Adrenal gland (tissue), 12 donors: Measurements from ENCODE around the gene GPRIN3. TPM values are rescaled to one million over a fixed set of nuclear protein-coding genes. Genes with fewer than 3 reads are reported as not detected.
A peak's percentile ranks its signal among the peaks of the same experiment; 100 is the strongest.

ENCODE experiments used
- DNase-seq, 7 donors: peaks; one replicate each; pipeline ENCODE4 v3.0.0-alpha.2; 2019 to 2020
- H3K27ac ChIP-seq, 5 donors: fragments of 200-600 bp; sonication (generic) in 4 of 5; 1 replicate in 3 of 5; 2 replicates in 2 of 5; pipeline versions ENCODE4 v1.5.1 to v1.8.0; 2016 to 2020; ENCODE audit warnings: mild to moderate bottlenecking in 1 of 5
- H3K27me3 ChIP-seq: fragments of 200-600 bp; 2 replicates; pipeline ENCODE4 v1.8.0; 2021
- H3K36me3 ChIP-seq, 2 donors: fragments of 200-600 bp; replicated peaks in 1 of 2; 1 replicate in 1 of 2; 2 replicates in 1 of 2; pipeline versions ENCODE4 v1.5.1 to v1.8.0; 2018 to 2022
- H3K4me1 ChIP-seq, 2 donors: fragments of 200-600 bp; replicated peaks in 1 of 2; 1 replicate in 1 of 2; 2 replicates in 1 of 2; pipeline versions ENCODE4 v1.5.1 to v1.8.0; 2018 to 2021
- H3K4me3 ChIP-seq, 4 donors: fragments of 200-600 bp; sonication (generic) in 3 of 4; one replicate each; pipeline ENCODE4 v1.5.1; 2016 to 2018
- H3K9me3 ChIP-seq, 3 donors: fragments of 200-600 bp; sonication (generic) in 1 of 3; replicated peaks in 1 of 3; 1 replicate in 2 of 3; 2 replicates in 1 of 3; pipeline versions ENCODE4 v1.5.1 to v1.8.0; 2016 to 2021
- CTCF ChIP-seq, 6 experiments: fragments of 450-650 bp in 4 of 6; fragments of 200-600 bp in 2 of 6; sonication (generic) in 1 of 6; IDR thresholded peaks; 1 replicate in 5 of 6; 2 replicates in 1 of 6; pipeline versions ENCODE4 v1.5.1 to v1.8.0; 2016 to 2021; ENCODE audit warnings: antibody characterized with exemption in 6 of 6, mild to moderate bottlenecking in 2 of 6, moderate library complexity in 1 of 6
- POLR2A ChIP-seq, 2 donors: fragments of 450-650 bp; IDR thresholded peaks; one replicate each; pipeline ENCODE4 v1.6.1; 2017; ENCODE audit warnings: antibody characterized with exemption in 2 of 2, mild to moderate bottlenecking in 2 of 2, moderate library complexity in 1 of 2
- WGBS, 4 donors: extraction: QIAGEN DNeasy Blood & Tissue Kit in 2 of 4; methylation state at CpG; one replicate each; pipeline versions ENCODE4 v1.1.5 to v1.1.7; 2013 to 2017; 5-methylcytosine and 5-hydroxymethylcytosine counted together
- intact Hi-C, 2 donors: fragments of 100-400 bp; cut with DNase I; formaldehyde crosslinking; loops; one replicate each; pipeline versions ENCODE4 v1.14.1 to v1.15.0; 2022 to 2023
- polyA plus RNA-seq, 3 donors: library from polyadenylated mRNA; stranded (reverse); fragments of 200-250 nt in 2 of 3; fragments of 350-450 nt in 1 of 3; fragmentation: Illumina TruSeq in 1 of 3; extraction: RNeasy Lipid Tissue Mini Kit (QIAGEN cat#74804) in 1 of 3; gene quantifications; one replicate each; pipeline ENCODE4 v1.2.3, GENCODE V29; 2013 to 2014
- total RNA-seq, 9 donors: library from RNA; depleted of rRNA in 4 of 9; stranded (reverse); fragments of >200 nt in 4 of 9; fragments of 120-200 nt in 1 of 9; fragmentation: NEBNext Ultra II Directional in 1 of 9; extraction: Animal tissue kit (Norgen Biotek cat#: 25700) in 1 of 9; gene quantifications; one replicate each; pipeline versions ENCODE4 v1.1.0 to v1.2.4, GENCODE V29; 2013 to 2023
- donor health status: healthy with polysubstance abuse.
- donor health status: Bipolar disorder and iron deficiency.
- donor health status: DM: yes; HTN: yes; CAD: no.
- donor health status: DM: no; HTN: no; CAD: no.
- donor health status: DM: no; HTN: no; CAD: no.
- donor health status: DM: yes; HTN: yes; CAD: no.

Gene GPRIN3
- total and polyA plus RNA-seq, 12 donors = 0.47 to 4.6 (median 2.2) TPM

GRCh38 chr4:89334311-89334710 is 26.7 kb upstream of the GPRIN3 start:
- H3K4me3 ChIP-seq = no peak overlapping the region
- peak overlapping the region in 1 of 5 donors; percentile 13 for H3K27ac ChIP-seq
- no peaks in the 10 kb centered on the region for H3K9me3 ChIP-seq
- no peaks in the 10 kb centered on the region for H3K36me3 ChIP-seq
- no peaks in the 10 kb centered on the region for H3K27me3 ChIP-seq
- DNase-seq = no peak
- H3K4me1 ChIP-seq = no peaks in the 10 kb centered on the region
- intact Hi-C loops = no loop called here
- TF ChIP-seq CTCF (IDR thresholded peaks at IDR 0.05) (no peak), POLR2A (IDR thresholded peaks at IDR 0.05) (no peak)

- no peaks in the 10 kb centered on the region for H3K27me3 ChIP-seq
Observed at GRCh38 chr4:89331686-89332544, 24.3 kb upstream of the GPRIN3 start.

GRCh38 chr4:89331197-89331596 is 23.6 kb upstream of the GPRIN3 start:
- H3K4me3 ChIP-seq = no peak overlapping the region
- intact Hi-C loops = no loop called here
- no peaks in the 10 kb centered on the region for H3K36me3 ChIP-seq
- DNase-seq = no peak
- H3K27me3 ChIP-seq = no peaks in the 10 kb centered on the region
- H3K27ac ChIP-seq = peak overlapping the region in 2 of 5 donors; percentile 8 to 28
- no peaks in the 10 kb centered on the region for H3K9me3 ChIP-seq
- no peaks in the 10 kb centered on the region for H3K4me1 ChIP-seq
- WGBS, 4 donors = 60 to 76% (median 69%) methylated on average over 2 of the region's 2 CpGs
- TF ChIP-seq POLR2A (IDR thresholded peaks at IDR 0.05) (no peak), CTCF (IDR thresholded peaks at IDR 0.05) (no peak)

More at GRCh38 chr4:89331686-89332544, 24.3 kb upstream of the GPRIN3 start:
- no peak overlapping the region for H3K4me3 ChIP-seq
- 65 to 79% (median 73%) methylated on average over 5 of the region's 5 CpGs for WGBS, 4 donors
- no peaks in the 10 kb centered on the region for H3K4me1 ChIP-seq
- intact Hi-C loops = no loop called here
- no peaks in the 10 kb centered on the region for H3K9me3 ChIP-seq
- DNase-seq = peak in 1 of 7 donors; percentile 12
- no peaks in the 10 kb centered on the region for H3K36me3 ChIP-seq
- peak overlapping the region in 2 of 5 donors; percentile 28 to 59 for H3K27ac ChIP-seq
- TF ChIP-seq POLR2A (IDR thresholded peaks at IDR 0.05) (no peak), CTCF (IDR thresholded peaks at IDR 0.05) (no peak)

- H3K4me1 ChIP-seq = no peaks in the 10 kb centered on the region
- H3K27me3 ChIP-seq = no peaks in the 10 kb centered on the region
- H3K27ac ChIP-seq = no peak overlapping the region
- H3K4me3 ChIP-seq = no peak overlapping the region
- no peak for DNase-seq
- 55 to 78% (median 73%) methylated on average over 1 of the region's 1 CpG for WGBS, 4 donors
- no peaks in the 10 kb centered on the region for H3K36me3 ChIP-seq
- intact Hi-C loops = no loop called here
- H3K9me3 ChIP-seq = no peaks in the 10 kb centered on the region
- TF ChIP-seq POLR2A (IDR thresholded peaks at IDR 0.05) (no peak), CTCF (IDR thresholded peaks at IDR 0.05) (no peak)
Observed at GRCh38 chr4:89329280-89329679, 21.7 kb upstream of the GPRIN3 start.
